ENCODE data around the gene FSTL1.

FSTL1 gene

GRCh38 chr3:120440001-120440703 lies 10.6 kb downstream of the FSTL1 start:
- no peak for TF ChIP-seq GATA2 (IDR thresholded peaks at IDR 0.05; ENCODE audit: low read depth, low read length)
- no peak for TF ChIP-seq GATA3 (IDR thresholded peaks at IDR 0.05; ENCODE audit: low read depth, low read length)

GRCh38 chr3:120438665-120439370 lies 12.0 kb downstream of the FSTL1 start:
- TF ChIP-seq GATA2 (IDR thresholded peaks at IDR 0.05; ENCODE audit: low read depth, low read length) (no peak), GATA3 (IDR thresholded peaks at IDR 0.05; ENCODE audit: low read depth, low read length) (no peak)

- TF ChIP-seq GATA3 (IDR thresholded peaks at IDR 0.05; ENCODE audit: low read depth, low read length): no peak
- no peak for TF ChIP-seq GATA2 (IDR thresholded peaks at IDR 0.05; ENCODE audit: low read depth, low read length)
These were observed 12.6 kb downstream of the FSTL1 start for GRCh38 chr3:120438216-120438615.

GRCh38 chr3:120437559-120437958 lies 13.2 kb downstream of the FSTL1 start:
- TF ChIP-seq GATA2 (IDR thresholded peaks at IDR 0.05; ENCODE audit: low read depth, low read length) (no peak), GATA3 (IDR thresholded peaks at IDR 0.05; ENCODE audit: low read depth, low read length) (no peak)

GRCh38 chr3:120436523-120437050 lies 14.2 kb downstream of the FSTL1 start:
- TF ChIP-seq GATA3 (IDR thresholded peaks at IDR 0.05; ENCODE audit: low read depth, low read length): no peak
- TF ChIP-seq GATA2 (IDR thresholded peaks at IDR 0.05; ENCODE audit: low read depth, low read length): no peak

GRCh38 chr3:120435621-120436020 lies 15.2 kb downstream of the FSTL1 start:
- TF ChIP-seq GATA2 (IDR thresholded peaks at IDR 0.05; ENCODE audit: low read depth, low read length) (no peak), GATA3 (IDR thresholded peaks at IDR 0.05; ENCODE audit: low read depth, low read length) (no peak)

GRCh38 chr3:120433662-120434331 lies 17.0 kb downstream of the FSTL1 start:
- TF ChIP-seq GATA3 (IDR thresholded peaks at IDR 0.05; ENCODE audit: low read depth, low read length) (no peak), GATA2 (IDR thresholded peaks at IDR 0.05; ENCODE audit: low read depth, low read length) (no peak)

- TF ChIP-seq GATA2 (IDR thresholded peaks at IDR 0.05; ENCODE audit: low read depth, low read length) (no peak), GATA3 (IDR thresholded peaks at IDR 0.05; ENCODE audit: low read depth, low read length) (no peak)
These were observed 18.5 kb downstream of the FSTL1 start for GRCh38 chr3:120432150-120432860.

- TF ChIP-seq GATA3 (IDR thresholded peaks at IDR 0.05; ENCODE audit: low read depth, low read length) (no peak), GATA2 (IDR thresholded peaks at IDR 0.05; ENCODE audit: low read depth, low read length) (no peak)
These were observed 20.9 kb downstream of the FSTL1 start for GRCh38 chr3:120429921-120430361.

GRCh38 chr3:120428924-120429323 lies 21.9 kb downstream of the FSTL1 start:
- TF ChIP-seq GATA2 (IDR thresholded peaks at IDR 0.05; ENCODE audit: low read depth, low read length) (no peak), GATA3 (IDR thresholded peaks at IDR 0.05; ENCODE audit: low read depth, low read length) (no peak)

GRCh38 chr3:120427201-120427600 lies 23.6 kb downstream of the FSTL1 start:
- TF ChIP-seq GATA3 (IDR thresholded peaks at IDR 0.05; ENCODE audit: low read depth, low read length): no peak
- no peak for TF ChIP-seq GATA2 (IDR thresholded peaks at IDR 0.05; ENCODE audit: low read depth, low read length)

GRCh38 chr3:120425572-120426250 lies 25.1 kb downstream of the FSTL1 start:
- TF ChIP-seq GATA3 (IDR thresholded peaks at IDR 0.05; ENCODE audit: low read depth, low read length) (no peak), GATA2 (IDR thresholded peaks at IDR 0.05; ENCODE audit: low read depth, low read length) (no peak)

- TF ChIP-seq GATA3 (IDR thresholded peaks at IDR 0.05; ENCODE audit: low read depth, low read length) (no peak), GATA2 (IDR thresholded peaks at IDR 0.05; ENCODE audit: low read depth, low read length) (no peak)
These were observed 25.7 kb downstream of the FSTL1 start for GRCh38 chr3:120424976-120425570.
